GM21360 (cell line): ENCODE measurements around the gene TMEM170A.

Experiments
- ATAC-seq: cut with Tn5 transposase; IDR thresholded peaks from one replicate; pipeline ENCODE4 v1.9.1; 2021; ENCODE audit warnings: mild to moderate bottlenecking, moderate library complexity; ENCODE audit not compliant: unreplicated experiment

TMEM170A gene

GRCh38 chr16:75482434-75483205, 18.1 kb upstream of the TMEM170A start:
- no peak for ATAC-seq

- no peak for ATAC-seq
Measured at GRCh38 chr16:75481475-75481874, 17.0 kb upstream of the TMEM170A start.

DNA sequence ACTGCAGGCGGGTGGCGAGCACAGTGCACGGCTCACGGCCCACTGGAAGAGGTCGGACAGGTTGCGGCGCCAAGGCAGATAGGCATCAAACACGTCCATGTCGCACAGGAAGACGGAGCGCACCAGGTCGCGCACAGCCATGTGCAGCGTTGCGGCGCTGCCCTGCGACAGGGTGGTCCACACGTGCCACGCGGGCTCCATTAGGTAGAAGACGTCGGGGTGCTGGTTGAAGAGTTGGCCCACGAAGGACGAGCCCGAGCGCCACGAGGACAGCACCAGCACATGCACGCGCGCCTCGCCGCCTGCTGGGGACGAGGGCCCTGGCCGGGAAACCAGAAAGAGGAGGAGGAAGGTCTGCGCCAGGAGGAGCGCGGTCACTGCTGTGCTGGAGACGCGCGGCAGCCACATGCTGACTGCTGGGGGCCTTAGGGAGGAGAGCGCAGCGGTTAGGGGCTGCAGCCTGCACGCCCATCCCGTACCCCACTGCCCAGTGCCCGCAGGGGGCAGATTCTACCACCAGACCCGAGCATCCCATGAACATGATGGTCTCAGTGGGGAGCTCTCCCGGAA, 15.0 kb upstream of the TMEM170A start:
- no peak for ATAC-seq

DNA sequence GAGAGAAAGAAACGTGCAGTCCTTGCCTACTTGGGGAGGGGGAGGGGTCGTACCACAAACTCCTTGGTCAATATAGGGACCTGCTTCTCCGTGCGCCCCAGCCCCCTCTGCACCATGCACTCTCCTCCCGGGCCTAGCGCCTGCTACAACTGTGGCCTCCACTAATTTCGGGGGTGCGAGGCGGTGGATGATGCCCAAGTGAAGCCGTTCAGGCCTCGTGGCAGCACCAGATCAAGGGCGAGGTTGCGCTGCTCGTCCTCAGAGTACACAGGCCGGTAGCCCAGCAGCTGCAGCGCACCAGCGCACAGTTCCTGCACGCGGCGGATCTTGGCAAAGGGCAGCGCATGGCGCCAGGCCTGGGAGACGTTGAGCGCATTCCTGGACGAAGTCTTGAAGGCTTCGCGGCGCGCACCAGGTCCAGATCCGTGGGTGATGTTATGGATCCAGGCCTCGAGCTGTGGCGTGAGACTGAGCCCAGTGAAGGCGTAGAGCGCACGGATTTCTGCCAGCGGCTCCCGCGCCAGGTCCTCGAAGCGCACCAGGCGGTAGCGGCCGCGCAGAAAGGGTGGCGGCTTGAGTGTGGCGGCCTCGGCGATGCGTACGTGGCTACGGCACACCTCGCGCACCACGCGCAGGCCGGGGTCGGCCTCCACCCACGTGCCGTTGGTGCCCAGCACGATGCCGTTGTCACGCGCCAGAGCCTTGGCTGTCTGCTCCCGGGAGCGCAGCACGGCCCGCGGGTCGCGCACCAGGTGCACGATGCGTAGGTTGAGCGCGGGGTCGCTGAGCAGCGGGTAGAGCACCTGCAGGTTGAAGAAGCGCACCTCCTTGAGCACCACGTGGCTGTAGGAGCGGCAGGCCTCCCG, 14.2 kb upstream of the TMEM170A start:
- no peak for ATAC-seq

- ATAC-seq = no peak
Measured at GRCh38 chr16:75477680-75478473, 13.4 kb upstream of the TMEM170A start.

DNA sequence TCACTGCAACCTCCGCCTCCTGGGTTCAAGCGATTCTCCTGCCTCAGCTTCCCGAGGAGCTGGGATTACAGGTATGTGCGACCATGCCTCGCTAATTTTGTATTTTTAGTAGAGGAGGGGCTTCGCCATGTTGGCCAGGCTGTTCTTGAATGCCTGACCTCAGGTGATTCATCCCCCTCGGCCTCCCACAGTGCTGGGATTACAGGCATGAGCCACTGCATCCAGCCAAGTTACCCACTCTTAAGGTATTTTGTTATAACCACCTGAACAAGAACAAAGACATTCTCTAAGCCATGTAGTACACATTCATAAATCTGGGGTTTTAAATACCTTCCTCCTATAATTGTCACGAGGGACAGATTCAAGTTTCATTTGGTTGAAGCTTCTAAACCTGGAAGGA, 12.3 kb upstream of the TMEM170A start:
- ATAC-seq = no peak

GRCh38 chr16:75475420-75475847, 10.9 kb upstream of the TMEM170A start:
- no peak for ATAC-seq

- no peak for ATAC-seq
Measured at GRCh38 chr16:75472908-75473877, 8.7 kb upstream of the TMEM170A start.

GRCh38 chr16:75471723-75472633, 7.5 kb upstream of the TMEM170A start:
- ATAC-seq = peak; percentile 82

GRCh38 chr16:75466760-75467159, 2.3 kb upstream of the TMEM170A start:
- no peak for ATAC-seq

GRCh38 chr16:75463389-75464121, 934 bp downstream of the TMEM170A start:
- ATAC-seq = peak; percentile 11

GRCh38 chr16:75462806-75463205, 1.7 kb downstream of the TMEM170A start:
- ATAC-seq = no peak

DNA sequence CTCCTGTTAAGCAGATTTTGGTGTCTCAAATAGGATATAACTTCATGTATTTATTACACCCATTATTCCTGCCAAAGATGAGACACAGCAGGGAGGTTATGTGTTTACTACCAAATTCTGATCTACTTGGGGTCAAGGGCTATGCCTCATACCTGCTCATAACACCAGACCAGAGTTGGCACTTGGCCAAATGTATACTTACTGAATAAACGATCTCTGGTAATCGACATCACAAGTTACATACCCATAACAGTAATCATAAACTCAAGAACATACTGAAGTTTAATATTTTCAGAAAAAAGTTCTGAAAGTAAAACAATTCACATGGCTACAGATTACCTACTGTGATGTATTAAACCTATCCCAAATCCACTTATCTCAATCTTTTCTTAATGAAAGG, 2.9 kb downstream of the TMEM170A start:
- ATAC-seq = no peak

DNA sequence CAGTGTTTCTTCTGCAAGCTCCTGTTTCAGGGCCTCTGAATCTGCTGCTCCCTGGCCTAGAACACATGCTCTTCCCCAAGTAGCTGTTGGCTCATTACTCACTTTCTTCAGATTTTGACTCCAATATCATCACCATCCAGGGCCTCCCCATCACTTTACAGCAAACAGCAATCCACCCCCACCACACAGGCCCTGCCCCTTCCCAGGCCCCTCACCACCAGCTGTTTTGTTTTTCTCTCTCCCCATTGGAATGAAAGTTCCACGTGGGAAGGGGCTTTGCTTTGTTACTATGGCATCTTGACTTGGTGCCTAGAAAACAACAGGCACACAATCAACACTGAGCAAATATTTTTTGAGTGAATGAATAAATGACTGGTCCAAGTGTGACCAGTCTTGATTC, 4.0 kb downstream of the TMEM170A start:
- ATAC-seq = no peak

DNA sequence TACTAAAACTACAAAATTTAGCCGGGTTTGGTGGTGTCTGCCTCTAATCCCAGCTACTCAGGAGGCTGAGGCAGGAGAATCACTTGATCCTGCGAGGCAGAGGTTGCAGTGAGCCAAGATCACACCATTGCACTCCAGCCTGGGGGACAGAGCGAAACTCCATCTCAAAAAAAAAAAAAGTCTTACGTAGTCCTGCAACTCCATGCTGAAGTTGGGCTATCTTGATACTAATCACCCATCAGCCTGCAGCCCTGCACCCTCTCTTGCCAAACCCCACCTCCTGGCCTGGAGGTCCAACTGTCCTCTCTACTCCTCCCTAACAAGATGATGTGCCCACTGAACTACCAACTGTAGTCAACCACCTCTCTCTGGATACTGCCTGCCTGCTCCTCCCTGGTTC, 4.8 kb downstream of the TMEM170A start:
- ATAC-seq = no peak

DNA sequence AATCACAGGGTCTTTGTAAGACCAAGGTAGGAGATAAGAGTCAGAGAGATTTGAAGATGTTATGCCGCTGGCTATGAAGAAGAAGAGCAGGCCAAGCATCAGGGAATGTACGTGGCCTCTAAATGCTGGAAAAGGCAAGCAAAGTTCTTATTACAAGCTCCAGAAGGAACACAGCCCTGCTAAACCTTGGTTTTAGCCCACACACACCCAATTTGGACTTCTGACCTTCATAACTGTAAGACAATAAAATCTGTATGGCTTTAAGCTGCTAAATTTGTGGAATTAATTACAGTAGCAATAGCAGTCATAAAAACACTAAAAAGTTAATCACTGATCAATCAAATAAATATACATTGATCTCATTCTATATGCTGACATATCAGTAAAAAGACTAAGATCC, 6.0 kb downstream of the TMEM170A start:
- no peak for ATAC-seq

- ATAC-seq = no peak
Measured at GRCh38 chr16:75458029-75458428, 6.5 kb downstream of the TMEM170A start.

DNA sequence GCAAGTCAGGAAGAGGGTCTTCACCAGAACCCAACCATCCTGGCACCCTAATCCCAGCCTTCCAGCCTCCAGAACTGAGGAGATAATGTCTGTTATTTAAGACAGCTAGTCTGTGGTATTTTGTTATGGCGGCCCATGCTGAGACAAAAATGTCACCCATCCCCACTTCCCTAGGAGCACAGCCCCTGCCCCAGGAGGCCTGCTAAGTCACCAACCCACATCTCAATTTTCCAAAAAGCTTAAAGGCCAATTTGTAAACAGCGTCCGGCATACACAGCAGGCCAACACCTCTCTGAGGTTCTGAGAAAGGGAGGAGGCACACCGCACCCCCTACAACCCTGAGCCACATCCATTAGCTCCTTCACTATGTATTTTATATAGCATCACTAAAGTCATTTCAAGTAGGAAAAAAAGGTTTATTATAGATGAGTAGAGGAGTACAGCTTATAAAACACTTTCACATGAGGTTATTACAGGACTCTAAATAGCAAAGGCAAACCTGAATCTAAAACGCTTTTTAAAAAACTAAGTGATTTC, 6.9 kb downstream of the TMEM170A start:
- ATAC-seq = no peak
